ENCODE results near the gene RMRP. TPM values are rescaled to one million over a fixed set of nuclear protein-coding genes. Genes with fewer than 3 reads are reported as not detected.
A peak's percentile ranks its signal among the peaks of the same experiment; 100 is the strongest.

RMRP gene
- total RNA-seq, 2 donors from 2014 or later = 5,785 to 10,768 TPM

DNA sequence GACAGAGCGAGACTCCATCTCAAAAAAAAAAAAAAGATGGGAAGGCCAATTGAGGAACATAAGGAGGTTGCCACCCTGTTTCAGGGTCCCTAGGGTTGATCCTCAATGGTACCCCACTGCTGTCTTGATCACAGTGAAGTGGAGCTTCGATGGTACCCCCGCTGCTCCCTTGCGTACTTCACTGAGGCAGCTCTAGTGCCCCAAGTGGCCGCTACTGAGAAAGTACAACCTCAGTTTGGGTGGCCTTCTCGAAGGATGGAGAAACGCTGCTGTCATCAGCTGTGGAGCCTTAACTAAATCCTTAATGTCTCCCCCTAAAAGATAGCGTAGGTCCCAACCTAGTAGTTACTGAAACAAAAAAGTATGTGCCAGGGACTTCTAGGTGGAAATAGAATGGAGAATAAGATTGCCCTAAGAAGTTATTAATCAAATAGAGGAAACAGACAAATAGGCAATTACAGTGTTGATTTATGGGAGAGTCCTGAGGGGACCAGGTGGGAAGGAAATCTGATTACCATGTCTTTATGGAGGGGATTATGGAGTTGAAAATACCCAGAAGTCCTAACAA is 46.5 kb downstream of the RMRP start:
- no peaks in the 10 kb centered on the region for H3K9me3 Mint-ChIP-seq
- peaks cover 28% of the 10 kb centered on the region for H3K36me3 Mint-ChIP-seq (ENCODE audit: low read depth)
- H3K4me3 Mint-ChIP-seq = no peak overlapping the region

GRCh38 chr9:35609820-35610163 is 48.0 kb downstream of the RMRP start:
- Mint-ChIP-seq H3K4me1 (peaks cover 18% of the 10 kb centered on the region), H3K27me3 (no peaks in the 10 kb centered on the region), H3K4me3 (no peak overlapping the region), H3K27ac (no peak overlapping the region), H3K36me3 (ENCODE audit: low read depth) (peaks cover 28% of the 10 kb centered on the region), H3K9me3 (no peaks in the 10 kb centered on the region)
- no peak for ATAC-seq (replicated peaks)

More for the DNA sequence above, 46.5 kb downstream of the RMRP start:
- ATAC-seq (replicated peaks) = peak; percentile 85
- peak overlapping the region; percentile 40 for H3K27ac Mint-ChIP-seq
- no peaks in the 10 kb centered on the region for H3K27me3 Mint-ChIP-seq
- H3K4me1 Mint-ChIP-seq = peaks cover 23% of the 10 kb centered on the region

- Mint-ChIP-seq H3K4me3 (no peak overlapping the region), H3K36me3 (ENCODE audit: low read depth) (peaks cover 32% of the 10 kb centered on the region), H3K27ac (no peak overlapping the region), H3K27me3 (no peaks in the 10 kb centered on the region), H3K4me1 (peaks cover 18% of the 10 kb centered on the region), H3K9me3 (no peaks in the 10 kb centered on the region)
- no peak for ATAC-seq (replicated peaks)
Measured at GRCh38 chr9:35609001-35609819, 48.6 kb downstream of the RMRP start.

DNA sequence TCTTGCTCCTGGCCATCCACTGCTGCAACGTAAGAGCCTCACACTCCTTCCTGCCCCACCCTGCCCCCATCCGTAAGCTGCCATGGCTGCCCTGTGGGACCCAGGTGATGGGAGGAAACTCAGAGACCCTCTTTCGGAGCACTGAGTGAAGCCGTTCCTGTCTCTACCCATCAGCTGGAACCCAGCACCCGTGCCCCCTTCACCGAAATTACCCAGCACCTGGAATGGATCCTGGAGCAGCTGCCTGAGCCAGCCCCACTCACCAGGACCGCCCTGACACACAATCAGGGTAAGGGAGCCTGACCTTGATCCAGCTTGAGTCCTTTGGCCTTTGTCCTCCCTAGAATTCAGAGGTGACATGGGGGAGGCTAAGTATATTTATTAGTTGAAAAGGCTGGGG is 49.6 kb downstream of the RMRP start:
- Mint-ChIP-seq H3K9me3 (no peaks in the 10 kb centered on the region), H3K27ac (no peak overlapping the region), H3K4me3 (peak overlapping the region; percentile 81), H3K36me3 (ENCODE audit: low read depth) (peaks cover 37% of the 10 kb centered on the region), H3K4me1 (peaks cover 24% of the 10 kb centered on the region), H3K27me3 (no peaks in the 10 kb centered on the region)
- no peak for ATAC-seq (replicated peaks)

Other genes starting within 250 kb of the RMRP start
- 1 to 10 TPM; 1.3 to 1.9 TPM for gene RUSC2, start 167.9 kb downstream of the RMRP start, total RNA-seq
- gene TESK1, start 52.8 kb downstream of the RMRP start, total RNA-seq = 10 to 100 TPM; 23.5 to 39.0 TPM
- gene CD72, start 39.6 kb downstream of the RMRP start, total RNA-seq = 10 to 100 TPM in 1 of 2 donors, 1 to 10 TPM in 1; 7.5 to 43.2 TPM
- gene SIT1, start 7.1 kb downstream of the RMRP start, total RNA-seq = 100 to 1,000 TPM in 1 of 2 donors, 10 to 100 TPM in 1; 97.0 to 135 TPM
- 10 to 100 TPM; 17.5 to 19.8 TPM for gene CCDC107, start 273 bp upstream of the RMRP start, total RNA-seq
- gene ARHGEF39, start 7.2 kb upstream of the RMRP start, total RNA-seq = 10 to 100 TPM in 1 of 2 donors, 1 to 10 TPM in 1; 9.4 to 16.1 TPM
- 10 to 100 TPM in 1 of 2 donors, under 1 TPM in 1; 0.89 to 31.7 TPM for gene CA9, start 15.9 kb upstream of the RMRP start, total RNA-seq
- 1 to 10 TPM; 4.1 to 6.2 TPM for gene TPM2, start 31.9 kb upstream of the RMRP start, total RNA-seq
- 100 to 1,000 TPM; 293 to 458 TPM for gene TLN1, start 74.2 kb upstream of the RMRP start, total RNA-seq
- gene CREB3, start 74.6 kb upstream of the RMRP start, total RNA-seq = 10 to 100 TPM; 23.9 to 40.3 TPM
- gene GBA2, start 91.2 kb upstream of the RMRP start, total RNA-seq = 10 to 100 TPM; 27.0 to 36.0 TPM
- gene RGP1, start 91.3 kb upstream of the RMRP start, total RNA-seq = 10 to 100 TPM; 18.9 to 25.6 TPM
- gene MSMP, start 96.3 kb upstream of the RMRP start, total RNA-seq = not detected
- 10 to 100 TPM; 11.1 to 11.6 TPM for gene NPR2, start 133.6 kb upstream of the RMRP start, total RNA-seq
- under 1 TPM; 0.43 to 0.58 TPM for gene SPAG8, start 154.2 kb upstream of the RMRP start, total RNA-seq
- gene HINT2, start 157.0 kb upstream of the RMRP start, total RNA-seq = 10 to 100 TPM; 27.7 to 38.0 TPM
- not detected for gene FAM221B, start 170.7 kb upstream of the RMRP start, total RNA-seq
- 1 to 10 TPM; 2.4 to 6.8 TPM for gene TMEM8B, start 171.2 kb upstream of the RMRP start, total RNA-seq
- not detected for gene OR13J1, start 212.4 kb upstream of the RMRP start, total RNA-seq
- not detected for gene HRCT1, start 248.2 kb upstream of the RMRP start, total RNA-seq

Measured in activated T-helper 17 cell treated with anti-CD3 and anti-CD28 coated beads, Interleukin-2, amount 50 U/mL, for 72 hours (primary cell).